A549 (cell line): ENCODE measurements around the gene KIF2B. TPM values are rescaled to one million over a fixed set of nuclear protein-coding genes. Genes with fewer than 3 reads are reported as not detected.

Experiments
- ATAC-seq, 2 experiments: fragments of 200-7000 bp in 1 of 2; fragments of >200 bp in 1 of 2; cut with Nextera tagmentation in 1 of 2; cut with Tn5 transposase in 1 of 2; 3 replicates each; pipeline versions ENCODE4 v1.8.0 to v1.9.1; 2018 to 2020; ENCODE audit warnings: mild to moderate bottlenecking in 1 of 2, moderate library complexity in 1 of 2
- CTCF ChIA-PET: fragments of 300-600 bp; sonication (Branson Sonifier 250); formaldehyde crosslinking; extraction: SDS; loops from one replicate; lab custom pipeline; 2021; ENCODE audit warnings: antibody characterized with exemption, inconsistent platforms; lab: Yijun Ruan, JAX
- POLR2A ChIA-PET: fragments of 350-600 bp; formaldehyde crosslinking; extraction: SDS; loops from one replicate; lab custom pipeline; 2021; ENCODE audit warnings: antibody characterized with exemption, inconsistent platforms; lab: Yijun Ruan, JAX
- DNase-seq, 2 experiments: peaks; one replicate each; pipeline versions ENCODE4 v3.0.0 to v3.0.0-alpha.2; 2011 to 2016; ENCODE audit warnings: low read depth in 1 of 2, low spot score in 1 of 2
- FAIRE-seq: peaks from 2 replicates; lab custom pipeline; 2011; peaks lifted over from hg19 to GRCh38; lab: Jason Lieb, UNC
- H3K27ac ChIP-seq, 2 experiments: fragments of >200 bp; sonication (Bioruptor Twin); formaldehyde crosslinking; 3 replicates each; pipeline ENCODE4 v1.5.1; 2016 to 2017
- H3K4me1 ChIP-seq: fragments of >200 bp; sonication (Bioruptor Twin); formaldehyde crosslinking; 3 replicates; pipeline ENCODE4 v1.6.1; 2016
- H3K4me2 ChIP-seq: fragments of >200 bp; sonication (Bioruptor Twin); formaldehyde crosslinking; 3 replicates; pipeline ENCODE4 v1.6.1; 2016
- H3K4me3 ChIP-seq: fragments of >200 bp; sonication (Bioruptor Twin); formaldehyde crosslinking; 3 replicates; pipeline ENCODE4 v1.5.1; 2016
- H3K9me3 ChIP-seq: fragments of >200 bp; sonication (Bioruptor Twin); formaldehyde crosslinking; 3 replicates; pipeline ENCODE4 v1.6.1; 2016
- CHD4 ChIP-seq: fragments of 200-600 bp; sonication (generic); IDR thresholded peaks from 2 replicates; pipeline ENCODE4 v1.6.1; 2016; ENCODE audit warnings: antibody characterized with exemption, mild to moderate bottlenecking, borderline replicate concordance
- ESRRA ChIP-seq: fragments of 150-350 bp; IDR thresholded peaks from 2 replicates; pipeline ENCODE4 v1.6.1; 2014; ENCODE audit warnings: mild to moderate bottlenecking, low read length, borderline replicate concordance
- HDAC2 ChIP-seq: fragments of 200-600 bp; sonication (generic); IDR thresholded peaks from 2 replicates; pipeline ENCODE4 v1.6.1; 2016
- HEYL ChIP-seq: fragments of 250-450 bp; sonication (Bioruptor Pico); IDR thresholded peaks from 2 replicates; pipeline ENCODE4 v1.8.0; 2021; ENCODE audit warnings: mild to moderate bottlenecking, moderate library complexity
- KDM5A ChIP-seq: fragments of 200-600 bp; sonication (generic); IDR thresholded peaks from 2 replicates; pipeline ENCODE4 v1.6.1; 2016; ENCODE audit warnings: antibody characterized with exemption, mild to moderate bottlenecking
- NFE2L2 ChIP-seq: fragments of 150-350 bp; conservative IDR thresholded peaks from 2 replicates; pipeline ENCODE4 v1.6.1; 2014; ENCODE audit warnings: low read length
- PHF8 ChIP-seq: fragments of 200-600 bp; sonication (generic); IDR thresholded peaks from 2 replicates; pipeline ENCODE4 v1.6.1; 2016; ENCODE audit warnings: low read depth, mild to moderate bottlenecking, antibody characterized with exemption, moderate library complexity, borderline replicate concordance
- POLR2AphosphoS2 ChIP-seq: conservative IDR thresholded peaks from 2 replicates; pipeline ENCODE4 v1.6.1; 2012; ENCODE audit warnings: low read length, improper control_type of control experiment, inconsistent platforms
- RAD21 ChIP-seq, 2 experiments: fragments of >200 bp in 1 of 2; sonication (Bioruptor Twin) in 1 of 2; formaldehyde crosslinking in 1 of 2; IDR thresholded peaks in 1 of 2; conservative IDR thresholded peaks in 1 of 2; 2 replicates in 1 of 2; 3 replicates in 1 of 2; pipeline ENCODE4 v1.6.1; 2012 to 2018; ENCODE audit warnings: inconsistent platforms in 1 of 2
- RNF2 ChIP-seq: fragments of 200-600 bp; sonication (generic); IDR thresholded peaks from 2 replicates; pipeline ENCODE4 v1.6.1; 2016; ENCODE audit warnings: low read depth, mild to moderate bottlenecking, antibody characterized with exemption, moderate library complexity, borderline replicate concordance
- SREBF2 ChIP-seq: fragments of 450-650 bp; IDR thresholded peaks from 2 replicates; pipeline ENCODE4 v1.6.1; 2014; ENCODE audit warnings: mild to moderate bottlenecking, moderate library complexity
- TFCP2L1 ChIP-seq: fragments of 250-450 bp; sonication (Bioruptor Pico); IDR thresholded peaks from 2 replicates; pipeline ENCODE4 v1.5.0; 2021; ENCODE audit warnings: mild to moderate bottlenecking
- TP53 ChIP-seq: fragments of 250-450 bp; sonication (Bioruptor Pico); IDR thresholded peaks from 2 replicates; pipeline ENCODE4 v1.5.0; 2021; ENCODE audit warnings: mild to moderate bottlenecking, moderate library complexity
- ZNF302 ChIP-seq: fragments of 250-450 bp; sonication (Bioruptor Pico); IDR thresholded peaks from 2 replicates; pipeline ENCODE4 v1.9.0; 2021; ENCODE audit warnings: inconsistent platforms, mild to moderate bottlenecking, moderate library complexity
- ZSCAN20 ChIP-seq: fragments of 250-450 bp; sonication (Bioruptor Pico); IDR thresholded peaks from 2 replicates; pipeline ENCODE4 v1.8.0; 2022; ENCODE audit warnings: mild to moderate bottlenecking, moderate library complexity
- WGBS: methylation state at CpG from one replicate; pipeline ENCODE4 v1.1.6; 2017; ENCODE audit errors: missing lambda C conversion rate; 5-methylcytosine and 5-hydroxymethylcytosine counted together
- polyA plus RNA-seq, 4 experiments: library from polyadenylated mRNA; depleted of rRNA in 3 of 4; stranded (reverse); fragments of >200 nt; fragmentation: RNase III in 1 of 4; extraction: RNeasy Plus Mini Kit Qiagen cat#74134 plus additional on column Dnase treatment in 1 of 4; gene quantifications; 2 replicates in 3 of 4; 3 replicates in 1 of 4; pipeline ENCODE4 v1.2.3, GENCODE V29; 2011 to 2017
- TF ChIP-seq, protein P1 (sequence below): IDR thresholded peaks from 2 replicates; pipeline ENCODE4 v1.6.1; 2012
- TF ChIP-seq, protein P2 (sequence below): fragments of 250-450 bp; sonication (Bioruptor Pico); IDR thresholded peaks from 2 replicates; pipeline ENCODE4 v1.5.0; 2020; ENCODE audit warnings: low read depth, mild to moderate bottlenecking, moderate library complexity
- TF ChIP-seq, protein P3 (sequence below): fragments of 150-350 bp; IDR thresholded peaks from 2 replicates; pipeline ENCODE4 v1.6.1; 2014; ENCODE audit warnings: low read depth, mild to moderate bottlenecking, low read length
- TF ChIP-seq, protein P4 (sequence below): IDR thresholded peaks from 2 replicates; pipeline ENCODE4 v1.6.1; 2012; ENCODE audit warnings: low read depth, borderline replicate concordance
- TF ChIP-seq, protein P5 (sequence below): fragments of 250-450 bp; sonication (Bioruptor Pico); IDR thresholded peaks from 2 replicates; pipeline ENCODE4 v1.5.0; 2021; ENCODE audit warnings: mild to moderate bottlenecking, moderate library complexity, borderline replicate concordance
- TF ChIP-seq, protein P6 (sequence below): fragments of >200 bp; sonication (Bioruptor Twin); formaldehyde crosslinking; IDR thresholded peaks from 3 replicates; pipeline ENCODE4 v1.6.1; 2016

KIF2B gene
- polyA plus RNA-seq, 2 of the 4 experiments (the other 2 are of a cell fraction): not detected

DNA sequence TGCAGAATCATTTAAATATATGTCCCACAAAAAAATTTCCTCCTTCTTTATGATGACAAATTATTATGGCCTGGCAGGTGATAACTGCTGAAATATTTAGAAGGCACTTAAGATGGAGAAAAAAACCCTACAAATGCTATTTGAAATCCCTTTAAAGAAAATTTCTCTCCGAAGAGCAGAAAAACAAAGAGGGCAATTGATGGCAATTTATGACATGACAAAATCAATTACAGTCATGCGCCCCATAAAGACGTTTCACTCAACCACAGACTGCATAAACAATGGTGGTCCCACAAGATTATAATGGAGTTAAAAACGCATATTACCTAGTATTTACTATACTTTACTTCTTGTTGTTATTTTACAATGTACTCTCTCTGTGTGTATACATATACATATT is 25.2 kb upstream of the KIF2B start:
- ChIA-PET CTCF (no interaction called here), POLR2A (no interaction called here)
- Histone ChIP-seq H3K4me2 (no peak overlapping the region), H3K4me3 (no peak overlapping the region), H3K9me3 (no peaks in the 10 kb centered on the region), H3K27ac (no peak overlapping the region), H3K4me1 (no peaks in the 10 kb centered on the region)
- TF ChIP-seq, protein P1, sequence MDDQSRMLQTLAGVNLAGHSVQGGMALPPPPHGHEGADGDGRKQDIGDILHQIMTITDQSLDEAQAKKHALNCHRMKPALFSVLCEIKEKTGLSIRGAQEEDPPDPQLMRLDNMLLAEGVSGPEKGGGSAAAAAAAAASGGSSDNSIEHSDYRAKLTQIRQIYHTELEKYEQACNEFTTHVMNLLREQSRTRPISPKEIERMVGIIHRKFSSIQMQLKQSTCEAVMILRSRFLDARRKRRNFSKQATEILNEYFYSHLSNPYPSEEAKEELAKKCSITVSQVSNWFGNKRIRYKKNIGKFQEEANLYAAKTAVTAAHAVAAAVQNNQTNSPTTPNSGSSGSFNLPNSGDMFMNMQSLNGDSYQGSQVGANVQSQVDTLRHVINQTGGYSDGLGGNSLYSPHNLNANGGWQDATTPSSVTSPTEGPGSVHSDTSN: no peak
- no peak for TF ChIP-seq KDM5A
- no peak for TF ChIP-seq ZSCAN20 (CRISPR knock-in tag)
- TF ChIP-seq ESRRA: no peak
- TF ChIP-seq, protein P2, sequence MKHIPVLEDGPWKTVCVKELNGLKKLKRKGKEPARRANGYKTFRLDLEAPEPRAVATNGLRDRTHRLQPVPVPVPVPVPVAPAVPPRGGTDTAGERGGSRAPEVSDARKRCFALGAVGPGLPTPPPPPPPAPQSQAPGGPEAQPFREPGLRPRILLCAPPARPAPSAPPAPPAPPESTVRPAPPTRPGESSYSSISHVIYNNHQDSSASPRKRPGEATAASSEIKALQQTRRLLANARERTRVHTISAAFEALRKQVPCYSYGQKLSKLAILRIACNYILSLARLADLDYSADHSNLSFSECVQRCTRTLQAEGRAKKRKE (CRISPR knock-in tag): no peak
- no peak for TF ChIP-seq TP53 (CRISPR knock-in tag)
- WGBS: 26% methylated on average over 4 of the region's 4 CpGs
- no peak for DNase-seq
- no peak for FAIRE-seq
- no peak for ATAC-seq

DNA sequence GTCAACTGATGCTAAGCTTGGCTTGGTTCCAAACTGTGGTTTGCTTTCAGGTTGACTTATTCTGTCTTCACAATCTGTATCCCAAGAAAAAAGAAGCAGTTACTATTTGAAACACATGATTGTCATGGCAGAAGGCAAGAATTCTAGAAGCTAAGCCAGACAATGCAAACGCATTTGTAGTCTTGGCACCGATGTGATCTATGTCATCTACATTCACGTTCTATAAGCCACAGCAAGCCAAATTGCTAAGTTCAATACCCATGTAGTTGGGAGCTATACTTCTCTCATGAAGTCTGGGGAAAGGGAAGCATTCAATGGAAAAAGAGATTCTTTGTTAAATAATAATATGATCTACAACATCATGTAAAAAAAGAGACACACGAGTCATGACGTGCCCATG is 18.3 kb upstream of the KIF2B start:
- Histone ChIP-seq H3K9me3 (no peaks in the 10 kb centered on the region), H3K27ac (no peak overlapping the region), H3K4me2 (no peak overlapping the region), H3K4me3 (no peak overlapping the region), H3K4me1 (no peaks in the 10 kb centered on the region)
- ATAC-seq (no peak), FAIRE-seq (no peak), DNase-seq (no peak)
- ChIA-PET CTCF (no interaction called here), POLR2A (no interaction called here)
- 8% methylated on average over 5 of the region's 5 CpGs for WGBS
- TF ChIP-seq RAD21 (conservative IDR thresholded peaks at IDR 0.05 in 1 of 2, IDR thresholded peaks at IDR 0.05 in 1 of 2) (no peak), SREBF2 (no peak), NFE2L2 (no peak), PHF8 (no peak), ZSCAN20 (CRISPR knock-in tag) (no peak), TFCP2L1 (CRISPR knock-in tag) (no peak), HDAC2 (no peak), ZNF302 (no peak), RNF2 (no peak), HEYL (no peak), CHD4 (no peak), ESRRA (no peak), POLR2AphosphoS2 (no peak)
- TF ChIP-seq, protein P3, sequence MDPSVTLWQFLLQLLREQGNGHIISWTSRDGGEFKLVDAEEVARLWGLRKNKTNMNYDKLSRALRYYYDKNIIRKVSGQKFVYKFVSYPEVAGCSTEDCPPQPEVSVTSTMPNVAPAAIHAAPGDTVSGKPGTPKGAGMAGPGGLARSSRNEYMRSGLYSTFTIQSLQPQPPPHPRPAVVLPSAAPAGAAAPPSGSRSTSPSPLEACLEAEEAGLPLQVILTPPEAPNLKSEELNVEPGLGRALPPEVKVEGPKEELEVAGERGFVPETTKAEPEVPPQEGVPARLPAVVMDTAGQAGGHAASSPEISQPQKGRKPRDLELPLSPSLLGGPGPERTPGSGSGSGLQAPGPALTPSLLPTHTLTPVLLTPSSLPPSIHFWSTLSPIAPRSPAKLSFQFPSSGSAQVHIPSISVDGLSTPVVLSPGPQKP: no peak
- TF ChIP-seq, protein P4, sequence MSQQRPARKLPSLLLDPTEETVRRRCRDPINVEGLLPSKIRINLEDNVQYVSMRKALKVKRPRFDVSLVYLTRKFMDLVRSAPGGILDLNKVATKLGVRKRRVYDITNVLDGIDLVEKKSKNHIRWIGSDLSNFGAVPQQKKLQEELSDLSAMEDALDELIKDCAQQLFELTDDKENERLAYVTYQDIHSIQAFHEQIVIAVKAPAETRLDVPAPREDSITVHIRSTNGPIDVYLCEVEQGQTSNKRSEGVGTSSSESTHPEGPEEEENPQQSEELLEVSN: no peak
- TF ChIP-seq, protein P5, sequence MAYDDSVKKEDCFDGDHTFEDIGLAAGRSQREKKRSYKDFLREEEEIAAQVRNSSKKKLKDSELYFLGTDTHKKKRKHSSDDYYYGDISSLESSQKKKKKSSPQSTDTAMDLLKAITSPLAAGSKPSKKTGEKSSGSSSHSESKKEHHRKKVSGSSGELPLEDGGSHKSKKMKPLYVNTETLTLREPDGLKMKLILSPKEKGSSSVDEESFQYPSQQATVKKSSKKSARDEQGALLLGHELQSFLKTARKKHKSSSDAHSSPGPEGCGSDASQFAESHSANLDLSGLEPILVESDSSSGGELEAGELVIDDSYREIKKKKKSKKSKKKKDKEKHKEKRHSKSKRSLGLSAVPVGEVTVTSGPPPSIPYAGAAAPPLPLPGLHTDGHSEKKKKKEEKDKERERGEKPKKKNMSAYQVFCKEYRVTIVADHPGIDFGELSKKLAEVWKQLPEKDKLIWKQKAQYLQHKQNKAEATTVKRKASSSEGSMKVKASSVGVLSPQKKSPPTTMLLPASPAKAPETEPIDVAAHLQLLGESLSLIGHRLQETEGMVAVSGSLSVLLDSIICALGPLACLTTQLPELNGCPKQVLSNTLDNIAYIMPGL (CRISPR knock-in tag): no peak
- TF ChIP-seq, protein P6, sequence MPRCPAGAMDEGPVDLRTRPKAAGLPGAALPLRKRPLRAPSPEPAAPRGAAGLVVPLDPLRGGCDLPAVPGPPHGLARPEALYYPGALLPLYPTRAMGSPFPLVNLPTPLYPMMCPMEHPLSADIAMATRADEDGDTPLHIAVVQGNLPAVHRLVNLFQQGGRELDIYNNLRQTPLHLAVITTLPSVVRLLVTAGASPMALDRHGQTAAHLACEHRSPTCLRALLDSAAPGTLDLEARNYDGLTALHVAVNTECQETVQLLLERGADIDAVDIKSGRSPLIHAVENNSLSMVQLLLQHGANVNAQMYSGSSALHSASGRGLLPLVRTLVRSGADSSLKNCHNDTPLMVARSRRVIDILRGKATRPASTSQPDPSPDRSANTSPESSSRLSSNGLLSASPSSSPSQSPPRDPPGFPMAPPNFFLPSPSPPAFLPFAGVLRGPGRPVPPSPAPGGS: no peak
